SK-N-SH treated with all-trans-retinoic acid at 6 μM for 48 hours (cell line): ENCODE results near the gene SLC38A10.

ENCODE experiments used
- ARNTL ChIP-seq: fragments of 450-650 bp; formaldehyde crosslinking; IDR thresholded peaks from 2 replicates; pipeline ENCODE4 v1.5.0; 2020; ENCODE audit warnings: low read depth, mild to moderate bottlenecking, moderate library complexity, borderline replicate concordance
- CSRNP3 ChIP-seq: fragments of 250-450 bp; sonication (Bioruptor Pico); IDR thresholded peaks from 2 replicates; pipeline ENCODE4 v1.5.1; 2021; ENCODE audit warnings: mild to moderate bottlenecking, moderate library complexity
- ESRRG ChIP-seq: fragments of 250-450 bp; sonication (Bioruptor Pico); IDR thresholded peaks from 2 replicates; pipeline ENCODE4 v1.6.1; 2021; ENCODE audit warnings: mild to moderate bottlenecking
- RARB ChIP-seq: fragments of 250-450 bp; sonication (Bioruptor Pico); IDR thresholded peaks from 2 replicates; pipeline ENCODE4 v1.8.0; 2021; ENCODE audit warnings: mild to moderate bottlenecking, moderate library complexity
- TSHZ2 ChIP-seq: fragments of 250-450 bp; sonication (Bioruptor Pico); IDR thresholded peaks from 2 replicates; pipeline ENCODE4 v1.5.0; 2020; ENCODE audit warnings: mild to moderate bottlenecking, moderate library complexity
- ZFP3 ChIP-seq: fragments of 250-450 bp; sonication (Bioruptor Pico); IDR thresholded peaks from 2 replicates; pipeline ENCODE4 v1.5.0; 2020; ENCODE audit warnings: mild to moderate bottlenecking, moderate library complexity

- no peak for TF ChIP-seq TSHZ2 (CRISPR knock-in tag)
- no peak for TF ChIP-seq ESRRG (CRISPR knock-in tag)
- no peak for TF ChIP-seq ZFP3 (CRISPR knock-in tag)
- TF ChIP-seq CSRNP3 (CRISPR knock-in tag): no peak
- TF ChIP-seq ARNTL (CRISPR knock-in tag): no peak
- TF ChIP-seq RARB: no peak
Measured at GRCh38 chr17:81260641-81261040, 34.5 kb downstream of the SLC38A10 start.
